Right lobe of liver (tissue), 6 donors: Measurements from ENCODE around the gene NAV1. TPM values are rescaled to one million over a fixed set of nuclear protein-coding genes. Genes with fewer than 3 reads are reported as not detected.
A peak's percentile ranks its signal among the peaks of the same experiment; 100 is the strongest.

Source experiments
- ATAC-seq, 4 donors: fragments of 200-7000 bp; cut with Tn5 transposase; one replicate each; pipeline ENCODE4 v1.9.1; 2020; ENCODE audit warnings: mild to moderate bottlenecking in 4 of 4, moderate library complexity in 4 of 4
- DNase-seq, 3 donors: peaks; one replicate each; pipeline ENCODE4 v3.0.0-alpha.2; 2020
- H3K27ac ChIP-seq, 3 donors: fragments of 200-600 bp; one replicate each; pipeline ENCODE4 v1.8.0; 2022
- H3K27me3 ChIP-seq, 2 donors: fragments of 200-600 bp; one replicate each; pipeline ENCODE4 v1.8.0; 2022
- H3K36me3 ChIP-seq, 4 donors: fragments of 200-600 bp; sonication (generic) in 1 of 4; one replicate each; pipeline versions ENCODE4 v1.5.1 to v1.8.0; 2017 to 2022; ENCODE audit warnings: control low read depth in 1 of 4
- H3K4me1 ChIP-seq, 4 donors: fragments of 200-600 bp; sonication (generic) in 1 of 4; one replicate each; pipeline versions ENCODE4 v1.5.1 to v1.8.0; 2017 to 2022; ENCODE audit warnings: control low read depth in 1 of 4
- H3K4me3 ChIP-seq, 3 donors: fragments of 200-600 bp; one replicate each; pipeline ENCODE4 v1.8.0; 2022
- H3K9me3 ChIP-seq, 4 donors: fragments of 200-600 bp; sonication (generic) in 1 of 4; one replicate each; pipeline versions ENCODE4 v1.5.1 to v1.8.0; 2017 to 2022; ENCODE audit warnings: control low read depth in 1 of 4
- CTCF ChIP-seq, 4 donors: fragments of 200-600 bp in 3 of 4; fragments of 450-650 bp in 1 of 4; IDR thresholded peaks; one replicate each; pipeline versions ENCODE4 v1.5.1 to v1.8.0; 2016 to 2022; ENCODE audit warnings: antibody characterized with exemption in 4 of 4, mild to moderate bottlenecking in 2 of 4
- POLR2A ChIP-seq: fragments of 450-650 bp; IDR thresholded peaks from one replicate; pipeline ENCODE4 v1.6.1; 2017; ENCODE audit warnings: antibody characterized with exemption, mild to moderate bottlenecking
- WGBS: methylation state at CpG from one replicate; pipeline ENCODE4 v1.1.6; 2018; ENCODE audit warnings: low coverage, low lambda C conversion rate; ENCODE audit not compliant: insufficient coverage; ENCODE audit errors: missing lambda C conversion rate; 5-methylcytosine and 5-hydroxymethylcytosine counted together
- intact Hi-C, 2 donors: fragments of 100-400 bp; cut with DNase I; formaldehyde crosslinking; loops; one replicate each; pipeline versions ENCODE4 v1.11.2 to v1.14.1; 2022
- total RNA-seq, 6 experiments: library from RNA; depleted of rRNA in 2 of 6; stranded (reverse); fragments of >200 nt in 2 of 6; fragmentation: NEBNext Ultra II Directional in 3 of 6; extraction: Animal tissue kit (Norgen Biotek cat#: 25700) in 3 of 6; gene quantifications; one replicate each; pipeline versions ENCODE4 v1.1.0 to v1.2.4, GENCODE V29; 2016 to 2023
- donor health status: DM: no; HTN: yes; CAD: no.
- donor health status: DM: no; HTN: no; CAD: no.
- donor health status: DM: no; HTN: no; CAD: no.
- donor health status: DM: no; HTN: yes; CAD: no.
- donor health status: DM: no; HTN: yes; CAD: no.

NAV1 gene
- total RNA-seq, 6 experiments from 2014 or later = 2.1 to 7.4 (median 3.7) TPM

- H3K4me3 ChIP-seq = no peak overlapping the region
- H3K4me1 ChIP-seq = no peaks in the 10 kb centered on the region
- no peak for ATAC-seq
- no peak for TF ChIP-seq POLR2A
- no peak for TF ChIP-seq CTCF (IDR thresholded peaks at IDR 0.05)
- H3K9me3 ChIP-seq = no peaks in the 10 kb centered on the region
- no peak overlapping the region for H3K27ac ChIP-seq
- DNase-seq = no peak
- no peaks in the 10 kb centered on the region for H3K36me3 ChIP-seq
- 82% methylated on average over 3 of the region's 10 CpGs for WGBS
- intact Hi-C loops = no loop called here
- no peaks in the 10 kb centered on the region for H3K27me3 ChIP-seq
Observed at GRCh38 chr1:201566933-201567801, 28.2 kb downstream of the NAV1 start.

GRCh38 chr1:201568265-201568664 is 29.3 kb downstream of the NAV1 start:
- intact Hi-C loops = no loop called here
- DNase-seq = no peak
- H3K9me3 ChIP-seq = no peaks in the 10 kb centered on the region
- H3K4me3 ChIP-seq = no peak overlapping the region
- TF ChIP-seq CTCF (IDR thresholded peaks at IDR 0.05) (no peak), POLR2A (no peak)
- no peak overlapping the region for H3K27ac ChIP-seq
- no peak for ATAC-seq
- H3K4me1 ChIP-seq = no peaks in the 10 kb centered on the region
- 72% methylated on average over 6 of the region's 6 CpGs for WGBS
- no peaks in the 10 kb centered on the region for H3K36me3 ChIP-seq
- H3K27me3 ChIP-seq = no peaks in the 10 kb centered on the region

GRCh38 chr1:201568859-201569294 is 29.9 kb downstream of the NAV1 start:
- Histone ChIP-seq H3K36me3 (no peaks in the 10 kb centered on the region), H3K9me3 (no peaks in the 10 kb centered on the region), H3K4me1 (no peaks in the 10 kb centered on the region), H3K27me3 (no peaks in the 10 kb centered on the region), H3K27ac (no peak overlapping the region), H3K4me3 (no peak overlapping the region)
- no CpG with 5 or more reads among the region's 4 CpGs for WGBS
- DNase-seq (no peak), ATAC-seq (peak in 3 of 4 donors; percentile 14 to 23 (median 16))
- no peak for TF ChIP-seq POLR2A
- no peak for TF ChIP-seq CTCF (IDR thresholded peaks at IDR 0.05)
- intact Hi-C loops = no loop called here

GRCh38 chr1:201570181-201570885 is 31.4 kb downstream of the NAV1 start:
- ATAC-seq (no peak), DNase-seq (no peak)
- Histone ChIP-seq H3K4me3 (no peak overlapping the region), H3K36me3 (no peaks in the 10 kb centered on the region), H3K27ac (no peak overlapping the region), H3K4me1 (no peaks in the 10 kb centered on the region), H3K27me3 (no peaks in the 10 kb centered on the region), H3K9me3 (no peaks in the 10 kb centered on the region)
- intact Hi-C loops = no loop called here
- no CpG with 5 or more reads among the region's 4 CpGs for WGBS
- TF ChIP-seq CTCF (IDR thresholded peaks at IDR 0.05) (no peak), POLR2A (no peak)
